ENCODE results near the gene ADCY5. TPM values are rescaled to one million over a fixed set of nuclear protein-coding genes. Genes with fewer than 3 reads are reported as not detected.

ADCY5 gene
- polyA plus RNA-seq, 3 donors: not detected

GRCh38 chr3:123446210-123446609 is 2.7 kb downstream of the ADCY5 start:
- Histone ChIP-seq H4K20me1 (ENCODE audit: insufficient read depth, low read length) (no peaks in the 10 kb centered on the region), H3K27me3 (ENCODE audit: control insufficient read depth in 2 of 2, insufficient read depth in 2 of 2, low read length in 2 of 2) (peaks cover 36 to 59% of the 10 kb centered on the region in 2 donors), H3K4me3 (replicated peaks in 1 of 3; ENCODE audit: low read depth in 2 of 3, low read length in 3 of 3) (no peak overlapping the region), H3K4me2 (replicated peaks; ENCODE audit: extremely low read depth, low read length, poor library complexity, severe bottlenecking) (no peak overlapping the region), H3K9me3 (replicated peaks in 1 of 2; ENCODE audit: control insufficient read depth in 1 of 2, insufficient read depth in 1 of 2, low read length in 2 of 2) (peaks cover 0 to 10% of the 10 kb centered on the region in 2 donors), H3K27ac (ENCODE audit: low read depth in 1 of 2, low read length in 2 of 2) (no peak overlapping the region), H3K36me3 (replicated peaks in 1 of 2; ENCODE audit: control insufficient read depth in 1 of 2, insufficient read depth in 2 of 2, low read length in 2 of 2) (no peaks in the 10 kb centered on the region), H2AFZ (ENCODE audit: insufficient read depth, low read depth, low read length, poor library complexity, severe bottlenecking) (no peak overlapping the region), H3K4me1 (ENCODE audit: control insufficient read depth in 1 of 2, insufficient read depth in 2 of 2, low read length in 2 of 2) (peaks cover 12 to 18% of the 10 kb centered on the region in 2 donors), H3K9ac (ENCODE audit: insufficient read depth, low read length, poor library complexity, severe bottlenecking) (no peak overlapping the region), H3K79me2 (ENCODE audit: insufficient read depth, low read length) (no peaks in the 10 kb centered on the region)
- peak overlapping the region in 1 of 2 donors; percentile 28 for H3K4me3 Mint-ChIP-seq
- intact Hi-C loops (cut with micrococcal nuclease): no loop called here
- H3K27ac Mint-ChIP-seq: no peak overlapping the region
- H3K27me3 Mint-ChIP-seq (ENCODE audit: low read depth in 3 of 3): peaks cover 53 to 72% (median 57%) of the 10 kb centered on the region in 3 donors
- no peak for DNase-seq
- WGBS (ENCODE audit: insufficient coverage): 94% methylated on average over 2 of the region's 2 CpGs
- H3K4me1 Mint-ChIP-seq: peaks cover 2% of the 10 kb centered on the region
- no peaks in the 10 kb centered on the region for H3K36me3 Mint-ChIP-seq
- peaks cover 0 to 7% (median 3%) of the 10 kb centered on the region in 7 donors for H3K9me3 Mint-ChIP-seq
- no peak for TF ChIP-seq CTCF (IDR thresholded peaks at IDR 0.05)

GRCh38 chr3:123445702-123446101 is 3.2 kb downstream of the ADCY5 start:
- peaks cover 2% of the 10 kb centered on the region for H3K4me1 Mint-ChIP-seq
- Histone ChIP-seq H3K36me3 (replicated peaks in 1 of 2; ENCODE audit: control insufficient read depth in 1 of 2, insufficient read depth in 2 of 2, low read length in 2 of 2) (no peaks in the 10 kb centered on the region), H4K20me1 (ENCODE audit: insufficient read depth, low read length) (no peaks in the 10 kb centered on the region), H3K27ac (ENCODE audit: low read depth in 1 of 2, low read length in 2 of 2) (no peak overlapping the region), H3K4me3 (replicated peaks in 1 of 3; ENCODE audit: low read depth in 2 of 3, low read length in 3 of 3) (no peak overlapping the region), H3K9ac (ENCODE audit: insufficient read depth, low read length, poor library complexity, severe bottlenecking) (no peak overlapping the region), H3K79me2 (ENCODE audit: insufficient read depth, low read length) (no peaks in the 10 kb centered on the region), H3K4me1 (ENCODE audit: control insufficient read depth in 1 of 2, insufficient read depth in 2 of 2, low read length in 2 of 2) (peaks cover 12 to 18% of the 10 kb centered on the region in 2 donors), H2AFZ (ENCODE audit: insufficient read depth, low read depth, low read length, poor library complexity, severe bottlenecking) (no peak overlapping the region), H3K27me3 (ENCODE audit: control insufficient read depth in 2 of 2, insufficient read depth in 2 of 2, low read length in 2 of 2) (peaks cover 31 to 54% of the 10 kb centered on the region in 2 donors), H3K9me3 (replicated peaks in 1 of 2; ENCODE audit: control insufficient read depth in 1 of 2, insufficient read depth in 1 of 2, low read length in 2 of 2) (peaks cover 0 to 9% of the 10 kb centered on the region in 2 donors), H3K4me2 (replicated peaks; ENCODE audit: extremely low read depth, low read length, poor library complexity, severe bottlenecking) (no peak overlapping the region)
- DNase-seq: no peak
- no peak overlapping the region for H3K4me3 Mint-ChIP-seq
- peaks cover 47 to 67% (median 52%) of the 10 kb centered on the region in 3 donors for H3K27me3 Mint-ChIP-seq (ENCODE audit: low read depth in 3 of 3)
- no peak for TF ChIP-seq CTCF (IDR thresholded peaks at IDR 0.05)
- peaks cover 0 to 7% (median 3%) of the 10 kb centered on the region in 7 donors for H3K9me3 Mint-ChIP-seq
- no peaks in the 10 kb centered on the region for H3K36me3 Mint-ChIP-seq
- no peak overlapping the region for H3K27ac Mint-ChIP-seq
- intact Hi-C loops (cut with micrococcal nuclease): no loop called here
- no CpG with 5 or more reads among the region's 2 CpGs for WGBS (ENCODE audit: insufficient coverage)

Data from CD14-positive monocyte (primary cell).